SK-MEL-5 (cell line): Measurements from ENCODE around the gene ESPN. TPM values are rescaled to one million over a fixed set of nuclear protein-coding genes. Genes with fewer than 3 reads are reported as not detected.
"Not testable (repeated sequence)": the region's sequence is repeated elsewhere in the genome, so short reads cannot be mapped to it uniquely, and the experiment has no call there.

Experiments
- DNase-seq: peaks from one replicate; pipeline ENCODE4 v3.0.0-alpha.2; 2016; ENCODE audit warnings: low read depth, low spot score
- in situ Hi-C: cut with HindIII; loops from 2 replicates; pipeline ENCODE4 v1.10.0; 2016; ENCODE audit warnings: low sequenced_read_pairs, high pct_unique_total_duplicates, low pct_unique_long_range_greater_than_20kb
- polyA plus RNA-seq, 2 experiments: library from polyadenylated mRNA; depleted of rRNA; stranded (reverse); fragments of >200 nt; gene quantifications; 2 replicates each; pipeline ENCODE4 v1.2.3, GENCODE V29; 2015
- total RNA-seq: library from RNA; depleted of rRNA; stranded (reverse); fragments of >200 nt; shearing (Covaris generic); gene quantifications from 2 replicates; pipeline ENCODE4 v1.2.3, GENCODE V29; 2014; rRNA removed

The ESPN gene, protein sequence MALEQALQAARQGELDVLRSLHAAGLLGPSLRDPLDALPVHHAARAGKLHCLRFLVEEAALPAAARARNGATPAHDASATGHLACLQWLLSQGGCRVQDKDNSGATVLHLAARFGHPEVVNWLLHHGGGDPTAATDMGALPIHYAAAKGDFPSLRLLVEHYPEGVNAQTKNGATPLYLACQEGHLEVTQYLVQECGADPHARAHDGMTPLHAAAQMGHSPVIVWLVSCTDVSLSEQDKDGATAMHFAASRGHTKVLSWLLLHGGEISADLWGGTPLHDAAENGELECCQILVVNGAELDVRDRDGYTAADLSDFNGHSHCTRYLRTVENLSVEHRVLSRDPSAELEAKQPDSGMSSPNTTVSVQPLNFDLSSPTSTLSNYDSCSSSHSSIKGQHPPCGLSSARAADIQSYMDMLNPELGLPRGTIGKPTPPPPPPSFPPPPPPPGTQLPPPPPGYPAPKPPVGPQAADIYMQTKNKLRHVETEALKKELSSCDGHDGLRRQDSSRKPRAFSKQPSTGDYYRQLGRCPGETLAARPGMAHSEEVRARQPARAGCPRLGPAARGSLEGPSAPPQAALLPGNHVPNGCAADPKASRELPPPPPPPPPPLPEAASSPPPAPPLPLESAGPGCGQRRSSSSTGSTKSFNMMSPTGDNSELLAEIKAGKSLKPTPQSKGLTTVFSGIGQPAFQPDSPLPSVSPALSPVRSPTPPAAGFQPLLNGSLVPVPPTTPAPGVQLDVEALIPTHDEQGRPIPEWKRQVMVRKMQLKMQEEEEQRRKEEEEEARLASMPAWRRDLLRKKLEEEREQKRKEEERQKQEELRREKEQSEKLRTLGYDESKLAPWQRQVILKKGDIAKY
- 0.40 and 0.96 TPM in 2 replicates for total RNA-seq
- polyA plus RNA-seq (2015; cell fraction: cytosol; rRNA removed) = 0.24 and 3.5 TPM in 2 replicates
- 0.65 and 0.84 TPM in 2 replicates for polyA plus RNA-seq (2015; cell fraction: nucleus; rRNA removed)

- in situ Hi-C loops = no loop called here
- DNase-seq = no peak
Observed at GRCh38 chr1:6424619-6425593, at the start of gene ESPN. ESPN (plus strand) TSS chr1:6424776; CDS start chr1:6424956, 180 bp downstream.

DNA sequence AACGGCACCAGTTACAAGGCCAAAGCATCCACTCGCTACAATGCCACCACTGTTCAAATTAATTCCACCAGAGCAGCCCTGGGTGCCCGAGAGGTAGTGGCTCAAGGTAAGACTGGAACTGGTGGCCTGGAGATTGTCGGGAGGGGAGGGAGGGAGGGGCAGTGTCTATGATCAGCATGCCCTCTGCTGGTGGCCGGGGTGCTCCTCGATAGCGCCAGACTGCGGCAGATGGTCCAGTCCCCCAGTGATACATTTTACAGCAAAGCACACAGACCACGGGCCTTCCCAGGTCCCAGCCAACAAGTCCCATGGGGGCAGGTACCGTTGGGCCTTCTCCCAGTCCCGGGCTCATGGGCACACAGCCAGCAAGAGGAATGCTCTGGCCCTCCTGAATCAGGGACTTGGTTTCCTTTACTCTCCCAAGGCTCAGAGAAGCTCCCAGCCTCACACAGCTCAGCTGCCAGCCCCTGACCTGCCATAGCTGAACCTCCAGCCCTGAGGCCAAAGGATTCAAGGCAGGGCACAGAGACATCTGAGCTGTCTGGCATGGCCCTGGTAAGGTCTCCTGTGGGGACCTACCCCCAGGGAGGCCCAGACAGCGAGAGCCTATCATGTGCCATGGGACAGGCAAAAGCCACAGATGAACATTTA is 46.4 kb upstream of the ESPN start:
- in situ Hi-C loops = no loop called here
- peak; percentile 52 for DNase-seq

- in situ Hi-C loops = no loop called here
- DNase-seq = no peak
Observed at GRCh38 chr1:6380037-6380436, 44.5 kb upstream of the ESPN start.

DNA sequence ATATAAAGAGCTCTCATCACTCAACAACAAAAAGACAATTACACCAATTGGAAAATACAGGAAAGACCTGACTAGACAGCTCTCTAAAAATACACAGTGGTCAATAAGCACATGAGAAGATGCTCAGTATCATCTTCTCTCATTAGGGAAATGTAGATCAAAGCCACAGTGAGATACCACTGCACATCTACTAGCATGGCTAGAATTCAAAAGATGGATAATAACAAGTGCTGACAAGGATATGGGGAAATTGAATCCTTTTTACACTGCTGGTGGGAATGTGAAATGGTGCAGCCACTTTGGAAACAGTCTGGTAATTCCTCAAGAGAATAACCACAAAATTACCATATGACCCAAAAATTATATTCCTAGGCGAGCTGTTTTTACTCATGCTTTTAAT is 40.4 kb upstream of the ESPN start:
- DNase-seq = no peak
- in situ Hi-C loops = no loop called here

DNA sequence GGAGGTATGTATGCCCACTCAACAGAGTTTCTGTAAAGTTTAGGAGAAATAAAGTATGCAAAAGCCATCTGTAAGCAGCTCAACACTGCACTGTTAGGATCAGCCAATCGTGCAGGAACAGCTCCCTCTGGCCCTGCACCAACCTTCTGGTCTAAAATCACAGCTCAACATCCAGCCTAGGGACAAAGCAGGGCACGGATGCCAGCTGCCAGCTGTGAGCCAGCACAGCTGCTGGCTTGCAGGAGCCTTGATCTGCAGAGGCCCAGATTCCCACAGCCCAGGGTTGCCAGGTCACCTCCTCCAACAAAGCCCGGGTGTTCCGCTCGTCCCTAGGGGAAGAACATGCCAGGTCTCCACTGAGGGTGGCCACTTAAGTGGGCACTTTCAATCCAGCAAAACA is 39.6 kb upstream of the ESPN start:
- peak; percentile 28 for DNase-seq
- in situ Hi-C loops = no loop called here

DNA sequence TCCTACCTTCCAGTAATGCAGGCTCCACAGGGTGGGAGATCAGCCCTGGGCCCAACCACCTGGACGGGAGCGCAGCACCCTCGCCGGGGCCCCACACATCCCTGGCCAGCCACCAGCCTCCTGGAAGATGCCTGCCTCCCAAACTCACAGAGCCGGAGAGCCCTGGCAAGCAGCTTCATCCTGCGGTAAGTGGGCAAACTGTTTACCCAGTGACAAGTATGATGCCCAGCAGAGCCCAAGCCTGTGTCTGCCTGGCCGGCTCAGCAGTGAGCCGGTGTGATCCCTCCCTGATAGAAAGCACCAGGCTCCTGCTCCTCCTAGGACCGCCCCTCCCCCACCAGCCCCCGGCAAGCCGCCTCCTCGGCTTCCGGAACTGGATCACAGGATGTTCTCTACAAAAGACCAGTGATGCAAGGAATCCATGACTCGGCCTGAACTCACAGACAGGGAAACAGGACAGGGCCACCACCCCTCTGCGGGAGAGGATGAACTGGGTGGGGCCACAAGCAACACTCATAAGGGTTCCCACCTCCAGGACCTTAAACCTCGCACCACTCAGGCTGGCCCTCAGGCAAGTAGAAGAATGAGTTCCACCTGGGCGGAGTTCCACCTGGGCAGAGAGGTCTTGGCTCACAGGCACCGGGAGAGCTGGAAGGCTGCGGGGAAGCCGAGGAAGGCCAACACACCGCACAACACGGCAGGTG is 38.9 kb upstream of the ESPN start:
- in situ Hi-C loops = no loop called here

GRCh38 chr1:6386371-6386949 is 38.1 kb upstream of the ESPN start:
- in situ Hi-C loops = no loop called here
- DNase-seq = peak; percentile 55

More for the DNA sequence above, 38.9 kb upstream of the ESPN start:
- DNase-seq = peak; percentile 90

DNA sequence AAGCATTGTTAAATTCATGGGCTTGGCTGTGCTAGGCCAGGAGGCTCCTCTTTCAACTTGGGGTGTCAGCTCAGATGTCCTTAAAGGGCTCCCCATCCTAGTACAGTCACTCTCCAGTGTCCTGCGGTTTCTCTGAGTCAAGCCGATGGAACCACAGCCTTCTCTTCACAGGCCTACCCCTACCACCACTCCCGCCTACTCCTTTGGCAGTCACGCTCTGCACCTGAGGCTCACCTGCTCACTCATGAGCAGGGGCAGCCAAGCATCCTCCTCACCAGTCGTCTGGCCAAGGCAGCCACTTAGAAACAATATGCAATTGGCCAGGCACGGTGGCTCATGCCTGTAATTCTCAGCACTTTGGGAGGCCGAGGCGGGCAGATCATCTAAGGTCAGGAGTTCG is 34.6 kb upstream of the ESPN start:
- DNase-seq = no peak
- in situ Hi-C loops = no loop called here

- in situ Hi-C loops = no loop called here
- DNase-seq = no peak
Observed at GRCh38 chr1:6391951-6392808, 32.4 kb upstream of the ESPN start.

- in situ Hi-C loops = no loop called here
- no peak for DNase-seq
Observed at GRCh38 chr1:6392809-6393399, 31.7 kb upstream of the ESPN start.

DNA sequence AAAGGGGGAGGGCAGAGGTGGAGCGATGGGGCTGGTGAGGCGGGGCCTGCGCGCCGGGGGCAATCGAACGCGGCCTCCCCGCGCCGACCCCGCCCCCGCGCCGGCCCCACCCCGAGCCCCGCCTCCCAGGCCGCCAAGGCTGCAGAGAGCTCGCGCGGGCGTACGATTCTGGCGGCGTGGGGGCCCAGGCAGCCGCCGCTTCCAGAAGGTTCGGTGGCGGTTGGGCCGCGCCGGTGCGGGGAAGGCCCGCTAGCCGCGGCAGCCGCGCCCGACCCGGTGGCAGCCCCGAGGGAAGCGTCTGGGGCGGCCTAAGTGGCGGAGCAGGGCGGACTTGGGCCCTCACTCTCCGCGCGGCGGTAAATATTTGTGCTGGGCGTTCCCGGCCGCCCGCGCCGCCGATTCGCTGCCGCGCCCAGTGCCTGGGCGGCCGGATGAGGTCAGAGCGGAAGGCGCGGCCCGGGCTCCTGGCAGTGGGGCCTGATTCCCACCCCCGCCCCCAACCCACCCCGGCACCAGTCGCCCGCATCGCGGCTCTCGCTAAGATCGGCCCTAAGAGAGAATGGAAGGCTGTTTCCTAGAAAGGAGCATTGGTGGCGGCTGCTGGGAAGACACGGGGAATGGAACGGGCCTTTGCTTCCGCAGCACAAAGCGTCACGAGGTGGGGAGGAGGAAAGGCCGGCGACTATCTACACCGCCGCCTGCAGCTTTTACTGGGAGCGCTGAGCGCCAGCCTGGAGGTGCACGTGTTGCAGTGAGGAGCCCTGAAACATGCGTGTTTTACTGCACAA is 31.0 kb upstream of the ESPN start, which contains the start of gene ACOT7:
Gene ACOT7 (minus strand): TSS at position 368 of the 788 bp plus-strand sequence. CDS start 368 bp downstream, outside the sequence.
- in situ Hi-C loops = no loop called here
- peak; percentile 83 for DNase-seq

GRCh38 chr1:6395130-6395529 is 29.4 kb upstream of the ESPN start:
- in situ Hi-C loops, DNase-seq: not testable (repeated sequence)

DNA sequence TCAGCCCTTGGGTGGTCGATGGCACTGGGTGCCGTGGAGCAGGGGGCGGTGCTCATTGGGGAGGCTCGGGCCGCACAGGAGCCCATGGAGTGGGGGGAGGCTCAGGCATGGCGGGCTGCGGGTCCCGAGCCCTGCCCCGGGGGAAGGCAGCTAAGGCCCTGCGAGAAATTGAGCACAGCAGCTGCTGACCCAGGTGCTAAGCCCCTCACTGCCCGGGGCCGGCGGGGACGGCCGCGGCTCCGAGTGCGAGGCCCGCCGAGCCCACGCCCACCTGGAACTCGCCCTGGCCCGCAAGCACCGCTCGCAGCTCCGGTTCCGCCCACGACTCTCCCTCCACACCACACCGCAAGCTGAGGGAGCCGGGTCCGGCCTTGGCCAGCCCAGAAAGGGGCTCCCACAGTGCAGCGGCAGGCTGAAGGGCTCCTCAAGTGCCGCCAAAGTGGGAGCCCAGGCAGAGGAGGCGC is 28.8 kb upstream of the ESPN start:
- DNase-seq, in situ Hi-C loops: not testable (repeated sequence)

- DNase-seq = peak; percentile 38
- in situ Hi-C loops = no loop called here
Observed at GRCh38 chr1:6396998-6397397, 27.6 kb upstream of the ESPN start.
